NB4 (cell line): ENCODE data around the gene CELSR1.

Source experiments
- MYC ChIP-seq: IDR thresholded peaks from 2 replicates; pipeline ENCODE4 v1.6.1; 2011; ENCODE audit warnings: low read depth, low read length
- POLR2A ChIP-seq: IDR thresholded peaks from 2 replicates; pipeline ENCODE4 v1.6.1; 2011; ENCODE audit warnings: mild to moderate bottlenecking; ENCODE audit not compliant: insufficient read length; ENCODE audit errors: extremely low read depth
- TF ChIP-seq, protein P1 (sequence below): IDR thresholded peaks from one replicate; pipeline ENCODE4 v1.5.1; 2012; ENCODE audit warnings: low read depth, low read length
- TF ChIP-seq, protein P2 (sequence below): IDR thresholded peaks from 2 replicates; pipeline ENCODE4 v1.6.1; 2011; ENCODE audit warnings: low read depth, low read length

DNA sequence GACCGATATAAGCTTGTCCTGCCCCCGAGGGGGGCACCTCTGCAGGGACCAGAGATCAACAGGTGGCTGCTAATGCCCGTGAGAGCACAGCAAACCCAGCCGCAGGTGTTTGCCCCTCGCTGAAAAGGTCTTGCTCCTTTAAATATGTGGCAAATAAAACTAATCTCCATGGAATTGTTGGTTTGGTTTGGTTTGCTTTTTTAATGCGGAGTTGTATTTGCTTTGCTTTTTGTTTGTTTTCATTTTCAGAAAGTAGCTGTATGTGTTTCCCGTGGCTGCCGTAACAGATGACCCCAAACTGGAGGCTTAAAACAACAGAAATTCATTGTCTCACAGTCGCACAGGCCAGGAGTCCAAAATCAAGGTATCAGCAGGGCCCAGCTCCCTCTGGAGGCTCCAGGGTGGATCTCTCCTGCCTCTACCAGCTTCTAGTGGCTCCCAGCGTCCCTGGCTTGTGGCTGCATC lies 93.0 kb downstream of the CELSR1 start:
- TF ChIP-seq, protein P1, sequence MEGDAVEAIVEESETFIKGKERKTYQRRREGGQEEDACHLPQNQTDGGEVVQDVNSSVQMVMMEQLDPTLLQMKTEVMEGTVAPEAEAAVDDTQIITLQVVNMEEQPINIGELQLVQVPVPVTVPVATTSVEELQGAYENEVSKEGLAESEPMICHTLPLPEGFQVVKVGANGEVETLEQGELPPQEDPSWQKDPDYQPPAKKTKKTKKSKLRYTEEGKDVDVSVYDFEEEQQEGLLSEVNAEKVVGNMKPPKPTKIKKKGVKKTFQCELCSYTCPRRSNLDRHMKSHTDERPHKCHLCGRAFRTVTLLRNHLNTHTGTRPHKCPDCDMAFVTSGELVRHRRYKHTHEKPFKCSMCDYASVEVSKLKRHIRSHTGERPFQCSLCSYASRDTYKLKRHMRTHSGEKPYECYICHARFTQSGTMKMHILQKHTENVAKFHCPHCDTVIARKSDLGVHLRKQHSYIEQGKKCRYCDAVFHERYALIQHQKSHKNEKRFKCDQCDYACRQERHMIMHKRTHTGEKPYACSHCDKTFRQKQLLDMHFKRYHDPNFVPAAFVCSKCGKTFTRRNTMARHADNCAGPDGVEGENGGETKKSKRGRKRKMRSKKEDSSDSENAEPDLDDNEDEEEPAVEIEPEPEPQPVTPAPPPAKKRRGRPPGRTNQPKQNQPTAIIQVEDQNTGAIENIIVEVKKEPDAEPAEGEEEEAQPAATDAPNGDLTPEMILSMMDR: no peak
- TF ChIP-seq POLR2A (no peak), MYC (no peak)
- TF ChIP-seq, protein P2, sequence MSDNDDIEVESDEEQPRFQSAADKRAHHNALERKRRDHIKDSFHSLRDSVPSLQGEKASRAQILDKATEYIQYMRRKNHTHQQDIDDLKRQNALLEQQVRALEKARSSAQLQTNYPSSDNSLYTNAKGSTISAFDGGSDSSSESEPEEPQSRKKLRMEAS: no peak
